ENCODE results near the gene ABAT. TPM values are rescaled to one million over a fixed set of nuclear protein-coding genes. Genes with fewer than 3 reads are reported as not detected.

The ABAT gene
- total RNA-seq, 5 donors from 2014 or later (not counting 1 experiment from before 2014, with no cell fraction given) = 8.3 to 16.1 (median 11.7) TPM

GRCh38 chr16:8631373-8631772 is 43.0 kb upstream of the ABAT start:
- Histone ChIP-seq H3K27ac (ENCODE audit: low read length) (no peak overlapping the region), H3K4me3 (ENCODE audit: control insufficient read depth in 1 of 2, extremely low read depth in 1 of 2, low read length in 1 of 2) (no peak overlapping the region), H3K9me3 (no peaks in the 10 kb centered on the region), H3K36me3 (ENCODE audit: control insufficient read depth in 2 of 2, extremely low read depth in 1 of 2, insufficient read depth in 1 of 2, low read length in 1 of 2) (peaks cover 40 to 83% of the 10 kb centered on the region in 2 donors), H3K4me1 (ENCODE audit: control insufficient read depth in 1 of 2, extremely low read depth in 1 of 2, insufficient read depth in 2 of 2, low read length in 2 of 2) (no peaks in the 10 kb centered on the region), H3K27me3 (replicated peaks in 1 of 2; ENCODE audit: control insufficient read depth in 2 of 2, extremely low read depth in 1 of 2, insufficient read depth in 2 of 2, low read length in 1 of 2) (no peaks in the 10 kb centered on the region)
- H3K27me3 Mint-ChIP-seq = no peaks in the 10 kb centered on the region
- DNase-seq = no peak
- H3K27ac Mint-ChIP-seq = no peak overlapping the region
- H3K4me1 Mint-ChIP-seq = peaks cover 4 to 5% (median 5%) of the 10 kb centered on the region in 3 donors
- peaks cover 65% of the 10 kb centered on the region for H3K36me3 Mint-ChIP-seq
- no peak for ATAC-seq (replicated peaks in 1 of 4)
- ChIA-PET POLR2A (no interaction called here), CTCF (no interaction called here)
- no peaks in the 10 kb centered on the region for H3K9me3 Mint-ChIP-seq
- WGBS (ENCODE audit: insufficient coverage) = 100% methylated on average over 8 of the region's 9 CpGs
- no peak overlapping the region for H3K4me3 Mint-ChIP-seq

- Histone ChIP-seq H3K4me3 (ENCODE audit: control insufficient read depth in 1 of 2, extremely low read depth in 1 of 2, low read length in 1 of 2) (no peak overlapping the region), H3K9me3 (no peaks in the 10 kb centered on the region), H3K27me3 (replicated peaks in 1 of 2; ENCODE audit: control insufficient read depth in 2 of 2, extremely low read depth in 1 of 2, insufficient read depth in 2 of 2, low read length in 1 of 2) (no peaks in the 10 kb centered on the region), H3K27ac (ENCODE audit: low read length) (no peak overlapping the region), H3K4me1 (ENCODE audit: control insufficient read depth in 1 of 2, extremely low read depth in 1 of 2, insufficient read depth in 2 of 2, low read length in 2 of 2) (no peaks in the 10 kb centered on the region), H3K36me3 (ENCODE audit: control insufficient read depth in 2 of 2, extremely low read depth in 1 of 2, insufficient read depth in 1 of 2, low read length in 1 of 2) (peaks cover 37 to 85% of the 10 kb centered on the region in 2 donors)
- no peaks in the 10 kb centered on the region for H3K27me3 Mint-ChIP-seq
- DNase-seq (no peak), ATAC-seq (replicated peaks in 1 of 4) (no peak)
- CTCF ChIA-PET = no interaction called here
- WGBS (ENCODE audit: insufficient coverage) = 88% methylated on average over 9 of the region's 15 CpGs
- no peak overlapping the region for H3K4me3 Mint-ChIP-seq
- no peak overlapping the region for H3K27ac Mint-ChIP-seq
- POLR2A ChIA-PET = no interaction called here
- peaks cover 2 to 4% (median 3%) of the 10 kb centered on the region in 3 donors for H3K4me1 Mint-ChIP-seq
- H3K9me3 Mint-ChIP-seq = no peaks in the 10 kb centered on the region
- peaks cover 65% of the 10 kb centered on the region for H3K36me3 Mint-ChIP-seq
Observed at GRCh38 chr16:8631818-8632465, 42.5 kb upstream of the ABAT start.

GRCh38 chr16:8632675-8633182 is 41.7 kb upstream of the ABAT start:
- H3K4me3 ChIP-seq (ENCODE audit: control insufficient read depth in 1 of 2, extremely low read depth in 1 of 2, low read length in 1 of 2) = no peak overlapping the region
- H3K4me1 ChIP-seq (ENCODE audit: control insufficient read depth in 1 of 2, extremely low read depth in 1 of 2, insufficient read depth in 2 of 2, low read length in 2 of 2) = no peaks in the 10 kb centered on the region
- peak in 1 of 35 experiments; percentile 32 for DNase-seq
- no peak for ATAC-seq (replicated peaks in 1 of 4)
- peaks cover 62% of the 10 kb centered on the region for H3K36me3 Mint-ChIP-seq
- H3K36me3 ChIP-seq (ENCODE audit: control insufficient read depth in 2 of 2, extremely low read depth in 1 of 2, insufficient read depth in 1 of 2, low read length in 1 of 2) = peaks cover 34 to 82% of the 10 kb centered on the region in 2 donors
- H3K9me3 ChIP-seq = no peaks in the 10 kb centered on the region
- POLR2A ChIA-PET = interaction anchor here in 1 of 2 donors (0.6 kb wide), 1 partner anchor 59 kb away, joined by 3 read pairs; no protein-coding TSS in a partner anchor
- H3K9me3 Mint-ChIP-seq = no peaks in the 10 kb centered on the region
- H3K4me1 Mint-ChIP-seq = no peaks in the 10 kb centered on the region
- no peak overlapping the region for H3K27ac ChIP-seq (ENCODE audit: low read length)
- H3K27me3 Mint-ChIP-seq = no peaks in the 10 kb centered on the region
- no peaks in the 10 kb centered on the region for H3K27me3 ChIP-seq (replicated peaks in 1 of 2; ENCODE audit: control insufficient read depth in 2 of 2, extremely low read depth in 1 of 2, insufficient read depth in 2 of 2, low read length in 1 of 2)
- CTCF ChIA-PET = no interaction called here
- 90% methylated on average over 1 of the region's 5 CpGs for WGBS (ENCODE audit: insufficient coverage)
- no peak overlapping the region for H3K4me3 Mint-ChIP-seq
- no peak overlapping the region for H3K27ac Mint-ChIP-seq

- Mint-ChIP-seq H3K36me3 (peaks cover 65% of the 10 kb centered on the region), H3K4me1 (no peaks in the 10 kb centered on the region), H3K9me3 (no peaks in the 10 kb centered on the region), H3K27me3 (no peaks in the 10 kb centered on the region), H3K27ac (no peak overlapping the region), H3K4me3 (no peak overlapping the region)
- Histone ChIP-seq H3K4me1 (ENCODE audit: control insufficient read depth in 1 of 2, extremely low read depth in 1 of 2, insufficient read depth in 2 of 2, low read length in 2 of 2) (no peaks in the 10 kb centered on the region), H3K36me3 (ENCODE audit: control insufficient read depth in 2 of 2, extremely low read depth in 1 of 2, insufficient read depth in 1 of 2, low read length in 1 of 2) (peaks cover 27 to 78% of the 10 kb centered on the region in 2 donors), H3K27me3 (replicated peaks in 1 of 2; ENCODE audit: control insufficient read depth in 2 of 2, extremely low read depth in 1 of 2, insufficient read depth in 2 of 2, low read length in 1 of 2) (no peaks in the 10 kb centered on the region), H3K4me3 (ENCODE audit: control insufficient read depth in 1 of 2, extremely low read depth in 1 of 2, low read length in 1 of 2) (no peak overlapping the region), H3K9me3 (no peaks in the 10 kb centered on the region), H3K27ac (ENCODE audit: low read length) (no peak overlapping the region)
- no peak for DNase-seq
- ATAC-seq (replicated peaks in 1 of 4) = no peak
- WGBS (ENCODE audit: insufficient coverage) = 91% methylated on average over 17 of the region's 18 CpGs
- CTCF ChIA-PET = no interaction called here
- POLR2A ChIA-PET = no interaction called here
Observed at GRCh38 chr16:8634991-8635736, 39.3 kb upstream of the ABAT start.

GRCh38 chr16:8639694-8640093 is 34.7 kb upstream of the ABAT start:
- no peaks in the 10 kb centered on the region for H3K27me3 ChIP-seq (replicated peaks in 1 of 2; ENCODE audit: control insufficient read depth in 2 of 2, extremely low read depth in 1 of 2, insufficient read depth in 2 of 2, low read length in 1 of 2)
- H3K36me3 ChIP-seq (ENCODE audit: control insufficient read depth in 2 of 2, extremely low read depth in 1 of 2, insufficient read depth in 1 of 2, low read length in 1 of 2) = peaks cover 13 to 78% of the 10 kb centered on the region in 2 donors
- peaks cover 0 to 4% of the 10 kb centered on the region in 2 experiments for H3K4me1 ChIP-seq (ENCODE audit: control insufficient read depth in 1 of 2, extremely low read depth in 1 of 2, insufficient read depth in 2 of 2, low read length in 2 of 2)
- no peaks in the 10 kb centered on the region for H3K27me3 Mint-ChIP-seq
- ATAC-seq (replicated peaks in 1 of 4) (no peak), DNase-seq (no peak)
- no peak overlapping the region for H3K27ac Mint-ChIP-seq
- no peak overlapping the region for H3K4me3 ChIP-seq (ENCODE audit: control insufficient read depth in 1 of 2, extremely low read depth in 1 of 2, low read length in 1 of 2)
- no peak overlapping the region for H3K4me3 Mint-ChIP-seq
- no peaks in the 10 kb centered on the region for H3K9me3 Mint-ChIP-seq
- ChIA-PET POLR2A (no interaction called here), CTCF (no interaction called here)
- 96% methylated on average over 9 of the region's 13 CpGs for WGBS (ENCODE audit: insufficient coverage)
- H3K36me3 Mint-ChIP-seq = peaks cover 69% of the 10 kb centered on the region
- H3K27ac ChIP-seq (ENCODE audit: low read length) = no peak overlapping the region
- peaks cover 5 to 8% (median 6%) of the 10 kb centered on the region in 3 donors for H3K4me1 Mint-ChIP-seq
- H3K9me3 ChIP-seq = no peaks in the 10 kb centered on the region

- peaks cover 73% of the 10 kb centered on the region for H3K36me3 Mint-ChIP-seq
- H3K36me3 ChIP-seq (ENCODE audit: control insufficient read depth in 2 of 2, extremely low read depth in 1 of 2, insufficient read depth in 1 of 2, low read length in 1 of 2) = peaks cover 7 to 75% of the 10 kb centered on the region in 2 donors
- H3K9me3 ChIP-seq = no peaks in the 10 kb centered on the region
- H3K27me3 Mint-ChIP-seq = no peaks in the 10 kb centered on the region
- peaks cover 0 to 9% of the 10 kb centered on the region in 2 experiments for H3K4me1 ChIP-seq (ENCODE audit: control insufficient read depth in 1 of 2, extremely low read depth in 1 of 2, insufficient read depth in 2 of 2, low read length in 2 of 2)
- peaks cover 13 to 14% (median 14%) of the 10 kb centered on the region in 3 donors for H3K4me1 Mint-ChIP-seq
- no peaks in the 10 kb centered on the region for H3K27me3 ChIP-seq (replicated peaks in 1 of 2; ENCODE audit: control insufficient read depth in 2 of 2, extremely low read depth in 1 of 2, insufficient read depth in 2 of 2, low read length in 1 of 2)
- CTCF ChIA-PET = no interaction called here
- H3K9me3 Mint-ChIP-seq = no peaks in the 10 kb centered on the region
- H3K27ac Mint-ChIP-seq = peak overlapping the region in 1 of 2 donors; percentile 66
- no peak overlapping the region for H3K4me3 Mint-ChIP-seq
- no peak overlapping the region for H3K27ac ChIP-seq (ENCODE audit: low read length)
- POLR2A ChIA-PET = no interaction called here
- ATAC-seq (replicated peaks in 1 of 4) (no peak), DNase-seq (no peak)
- 70% methylated on average over 4 of the region's 9 CpGs for WGBS (ENCODE audit: insufficient coverage)
- H3K4me3 ChIP-seq (ENCODE audit: control insufficient read depth in 1 of 2, extremely low read depth in 1 of 2, low read length in 1 of 2) = no peak overlapping the region
Observed at GRCh38 chr16:8641671-8642070, 32.7 kb upstream of the ABAT start.

Data from T-cell (primary cell).